K562 (cell line): ENCODE measurements around the gene RHBDF2. TPM values are rescaled to one million over a fixed set of nuclear protein-coding genes. Genes with fewer than 3 reads are reported as not detected.

Experiments used
- ATAC-seq: fragments of 200-7000 bp; cut with Tn5 transposase; 3 replicates; pipeline ENCODE4 v1.9.1; 2020; ENCODE audit warnings: moderate library complexity
- BruUV-seq: library from RNA; stranded (reverse); fragments of 400-500 nt; replicated peaks from 2 replicates; lab custom pipeline; 2021; lab: Mats Ljungman, UMichigan
- CTCF ChIA-PET: fragments of 300-600 bp; formaldehyde crosslinking; extraction: SDS; loops from one replicate; lab custom pipeline; 2021; ENCODE audit warnings: low intra/inter-chr PET ratio; lab: Yijun Ruan, JAX
- POLR2A ChIA-PET: fragments of 300-600, 350-650 bp; sonication (Branson Sonifier 250); formaldehyde crosslinking; extraction: SDS; loops from one replicate; lab custom pipeline; 2021; ENCODE audit warnings: antibody characterized with exemption, inconsistent platforms; lab: Yijun Ruan, JAX
- DNase-seq, 4 experiments: peaks; one replicate each; pipeline versions ENCODE4 v3.0.0 to v3.0.0-alpha.2; 2011 to 2018; ENCODE audit warnings: low spot score in 3 of 4, mixed read lengths in 3 of 4; ENCODE audit errors: extremely low read depth in 1 of 4
- FAIRE-seq: peaks from 2 replicates; lab custom pipeline; 2011; peaks lifted over from hg19 to GRCh38; lab: Jason Lieb, UNC
- H2AFZ ChIP-seq: 2 replicates; pipeline ENCODE4 v1.6.0; 2011; ENCODE audit warnings: low read depth, low read length, control low read depth, inconsistent platforms
- H3K27ac ChIP-seq: fragments of 200-600 bp; 3 replicates; pipeline ENCODE4 v1.8.0; 2011; ENCODE audit warnings: low read depth, mild to moderate bottlenecking, control low read depth, inconsistent platforms, low read length, moderate library complexity, mixed read lengths; ENCODE audit errors: extremely low read depth
- H3K27me3 ChIP-seq, 2 experiments: fragments of 300-600 bp in 1 of 2; 2 replicates in 1 of 2; 3 replicates in 1 of 2; pipeline versions ENCODE4 v1.6.0 to v1.8.0; 2011; ENCODE audit warnings: inconsistent platforms in 2 of 2, low read length in 2 of 2, mild to moderate bottlenecking in 1 of 2, mixed read lengths in 1 of 2, moderate library complexity in 1 of 2; ENCODE audit not compliant: control insufficient read depth in 2 of 2, insufficient read depth in 2 of 2
- H3K36me3 ChIP-seq: fragments of 300-600 bp; 3 replicates; pipeline ENCODE4 v1.8.0; 2011; ENCODE audit warnings: mild to moderate bottlenecking, low read length, inconsistent platforms; ENCODE audit not compliant: control insufficient read depth, insufficient read depth
- H3K4me1 ChIP-seq, 2 experiments: fragments of 200-600 bp in 1 of 2; replicated peaks in 1 of 2; 2 replicates in 1 of 2; 3 replicates in 1 of 2; pipeline versions ENCODE4 v1.5.1 to v1.8.0; 2011; ENCODE audit warnings: inconsistent platforms in 2 of 2, low read length in 2 of 2, mild to moderate bottlenecking in 1 of 2, mixed read lengths in 1 of 2, moderate library complexity in 1 of 2; ENCODE audit not compliant: control insufficient read depth in 2 of 2, insufficient read depth in 2 of 2
- H3K4me2 ChIP-seq: 2 replicates; pipeline ENCODE4 v1.6.1; 2011; ENCODE audit warnings: low read length, control low read depth, inconsistent platforms, mixed read lengths; ENCODE audit not compliant: insufficient read depth
- H3K4me3 ChIP-seq: fragments of 200-600 bp; sonication (generic), shearing (Covaris generic); 2 replicates; pipeline ENCODE4 v1.5.1; 2016; ENCODE audit warnings: control low read depth, inconsistent platforms
- H3K79me2 ChIP-seq: fragments of 200-600 bp; 3 replicates; pipeline ENCODE4 v1.8.0; 2011; ENCODE audit warnings: low read length, inconsistent platforms; ENCODE audit not compliant: control insufficient read depth, insufficient read depth
- H3K9ac ChIP-seq, 2 experiments: 2 replicates each; pipeline versions ENCODE4 v1.6.0 to v1.6.1; 2011; ENCODE audit warnings: low read depth in 2 of 2, low read length in 2 of 2, control low read depth in 1 of 2, inconsistent platforms in 1 of 2, mild to moderate bottlenecking in 1 of 2, mixed read lengths in 1 of 2; ENCODE audit not compliant: insufficient read depth in 1 of 2
- H3K9me1 ChIP-seq: one replicate; pipeline ENCODE4 v1.6.0; 2011; ENCODE audit warnings: inconsistent platforms, mild to moderate bottlenecking, low read length, moderate library complexity; ENCODE audit not compliant: control insufficient read depth, insufficient read depth
- H3K9me3 ChIP-seq: replicated peaks from 2 replicates; pipeline ENCODE4 v1.5.1; 2011; ENCODE audit warnings: low read depth, low read length, inconsistent platforms; ENCODE audit not compliant: control insufficient read depth, insufficient read depth
- H4K20me1 ChIP-seq: replicated peaks from 2 replicates; pipeline ENCODE4 v1.6.1; 2011; ENCODE audit warnings: low read length, inconsistent platforms, mixed read lengths; ENCODE audit not compliant: control insufficient read depth, insufficient read depth
- ADNP ChIP-seq: fragments of 200-800 bp; sonication (Bioruptor generic); IDR thresholded peaks from 2 replicates; pipeline ENCODE4 v1.6.1; 2016; ENCODE audit warnings: missing genetic modification characterization, missing compliant biosample characterization
- BCOR ChIP-seq: fragments of 450-650 bp; IDR thresholded peaks from 2 replicates; pipeline ENCODE4 v1.6.1; 2016
- HNRNPLL ChIP-seq: fragments of 200-400 bp; formaldehyde crosslinking; IDR thresholded peaks from 2 replicates; pipeline ENCODE4 v1.6.1; 2017; ENCODE audit warnings: low read length, low read depth, mild to moderate bottlenecking; ENCODE audit not compliant: poor library complexity, severe bottlenecking
- SMARCA5 ChIP-seq: fragments of 450-650 bp; IDR thresholded peaks from 2 replicates; pipeline ENCODE4 v1.6.1; 2016
- SNRNP70 ChIP-seq: fragments of 200-400 bp; formaldehyde crosslinking; optimal IDR thresholded peaks from 2 replicates; pipeline ENCODE3; 2017; ENCODE audit warnings: low read depth, low read length
- SRSF9 ChIP-seq: fragments of 200-400 bp; formaldehyde crosslinking; IDR thresholded peaks from 2 replicates; pipeline ENCODE4 v1.6.1; 2017; ENCODE audit warnings: low read depth, low read length, borderline replicate concordance
- ZBED1 ChIP-seq: IDR thresholded peaks from 2 replicates; pipeline ENCODE4 v1.6.1; 2014
- WGBS: fragments of 100-300 bp; shearing (Covaris generic); methylation state at CpG from one replicate; pipeline ENCODE4 v1.1.6; 2016; ENCODE audit warnings: low coverage, mixed read lengths; ENCODE audit not compliant: insufficient coverage; ENCODE audit errors: missing lambda C conversion rate; 5-methylcytosine and 5-hydroxymethylcytosine counted together
- in situ Hi-C: fragments of 300-500 bp; cut with MboI; formaldehyde crosslinking; loops from 4 replicates; pipeline ENCODE4 v1.15.0; 2018; ENCODE audit warnings: inconsistent platforms, mixed read lengths
- intact Hi-C: fragments of 100-400 bp; cut with micrococcal nuclease; formaldehyde crosslinking; loops from 2 replicates; pipeline ENCODE4 v1.14.2; 2022
- polyA plus RNA-seq, 8 experiments: library from polyadenylated mRNA; depleted of rRNA in 4 of 8; stranded (reverse) in 5 of 8; unstranded in 3 of 8; fragments of >200 nt; fragmentation: Nextera tagmentation in 2 of 8; fragmentation: Illumina TruSeq in 1 of 8; extraction: Ambion mirVana in 2 of 8; extraction: Trizol in 1 of 8; gene quantifications; 2 replicates each; pipeline versions ENCODE4 v1.2.1 to v1.2.3, GENCODE V29; 2011 to 2014; ENCODE audit warnings: inconsistent platforms in 1 of 8, missing spikeins in 1 of 8
- total RNA-seq, 7 experiments: library from RNA; depleted of rRNA in 6 of 7; stranded (reverse); fragments of >200 nt in 6 of 7; fragmentation: Illumina TruSeq in 2 of 7; extraction: Trizol in 2 of 7; gene quantifications; 2 replicates each; pipeline versions ENCODE4 v1.2.1 to v1.2.3, GENCODE V29; 2011 to 2021; ENCODE audit warnings: low replicate concordance in 1 of 7

Gene RHBDF2
- total and polyA plus RNA-seq, 9 of the 15 experiments (the other 6 are each of a cell fraction or from before 2014, with no cell fraction given): 0.04 to 2.8 (median 1.1) TPM

DNA sequence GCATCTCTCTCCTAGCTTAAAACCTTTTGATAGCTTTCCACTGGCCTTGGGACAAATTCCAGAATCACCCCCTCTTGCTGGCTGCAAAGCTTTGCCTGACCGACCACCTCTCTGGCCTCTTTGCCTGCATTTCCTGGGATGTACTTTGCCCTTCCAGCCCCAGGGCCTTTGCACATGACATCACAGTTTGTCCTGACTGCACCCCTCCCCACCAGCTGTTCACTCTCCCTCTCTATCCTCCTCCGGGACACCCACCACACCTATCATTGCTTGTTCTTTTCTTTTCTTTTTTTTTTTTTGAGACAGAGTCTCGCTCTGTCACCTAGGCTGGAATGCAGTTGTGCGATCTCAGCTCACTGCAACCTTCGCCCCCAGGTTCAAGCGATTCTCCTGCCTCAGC, 25.9 kb downstream of the RHBDF2 start:
- in situ Hi-C loops: no loop called here
- Histone ChIP-seq H3K4me1 (peaks cover 0 to 53% of the 10 kb centered on the region in 2 experiments; a peak in 2 of 5 replicates), H4K20me1 (peaks cover 3% of the 10 kb centered on the region; the same call in 1 of the 2 replicates), H3K36me3 (no peaks in the 10 kb centered on the region), H3K79me2 (no peaks in the 10 kb centered on the region), H3K27me3 (peaks cover 10 to 49% of the 10 kb centered on the region in 2 experiments; a peak in 4 of 5 replicates), H3K4me3 (no peak overlapping the region), H2AFZ (no peak overlapping the region), H3K9me1 (peaks cover 2% of the 10 kb centered on the region), H3K27ac (no peak overlapping the region), H3K9me3 (no peaks in the 10 kb centered on the region), H3K9ac (no peak overlapping the region), H3K4me2 (no peak overlapping the region)
- 31% methylated on average over 4 of the region's 6 CpGs for WGBS
- BruUV-seq: no TSS peak
- POLR2A ChIA-PET: interaction anchor here (0.5 to 1.4 kb wide), 4 partner anchors 10 to 716 kb away, joined by 3 to 5 read pairs (median 4); no protein-coding TSS in a partner anchor
- intact Hi-C loops: no loop called here
- ATAC-seq (no peak), FAIRE-seq (no peak), DNase-seq (no peak)
- no peak for TF ChIP-seq HNRNPLL
- peak; percentile 60; the same call in 1 of the 2 replicates for TF ChIP-seq SMARCA5
- TF ChIP-seq SNRNP70: no peak
- no peak for TF ChIP-seq SRSF9
- 0 out of 2 replicates have a peak, but pooled peaks have one; percentile 29 for TF ChIP-seq ADNP
- no peak for TF ChIP-seq ZBED1
- TF ChIP-seq BCOR: peak; percentile 79
- CTCF ChIA-PET: no interaction called here
